ENCODE data around the gene DNAJB7. TPM values are rescaled to one million over a fixed set of nuclear protein-coding genes. Genes with fewer than 3 reads are reported as not detected.

Gene DNAJB7
- total RNA-seq, 2 experiments from 2014 or later: not detected

GRCh38 chr22:40818192-40818746, 43.6 kb downstream of the DNAJB7 start:
- H3K27ac Mint-ChIP-seq: peak overlapping the region; percentile 92
- no peak for ATAC-seq
- ChIA-PET CTCF (interaction anchor here (0.7 to 1.3 kb wide), 3 partner anchors 61 to 186 kb away, joined by 3 to 5 read pairs (median 3); no protein-coding TSS in a partner anchor), POLR2A (interaction anchor here (0.7 to 1.8 kb wide), 2 partner anchors 134 to 135 kb away, joined by 4 to 8 read pairs; partner anchors contain the start of gene RBX1)
- peak overlapping the region; percentile 88 for H3K4me3 Mint-ChIP-seq
- no peaks in the 10 kb centered on the region for H3K9me3 Mint-ChIP-seq (ENCODE audit: low read depth)
- H3K36me3 Mint-ChIP-seq (ENCODE audit: low read depth): peaks cover 29% of the 10 kb centered on the region
- no peaks in the 10 kb centered on the region for H3K27me3 Mint-ChIP-seq
- H3K4me1 Mint-ChIP-seq: peaks cover 30% of the 10 kb centered on the region
- intact Hi-C loops (cut with DNase I, micrococcal nuclease): loop anchor here in 1 of 2 experiments (1.0 kb wide), 1 partner anchor 166 kb away; no protein-coding TSS in a partner anchor
- no peak for DNase-seq

GRCh38 chr22:40817737-40818136, 44.2 kb downstream of the DNAJB7 start:
- intact Hi-C loops (cut with DNase I, micrococcal nuclease): loop anchor here in 1 of 2 experiments (1.0 kb wide), 1 partner anchor 165 kb away; no protein-coding TSS in a partner anchor
- H3K27ac Mint-ChIP-seq: peak overlapping the region; percentile 92
- ChIA-PET CTCF (interaction anchor here (0.7 to 1.3 kb wide), 2 partner anchors 81 to 185 kb away, joined by 3 to 5 read pairs; no protein-coding TSS in a partner anchor), POLR2A (interaction anchor here (0.6 to 1.8 kb wide), 2 partner anchors 134 to 291 kb away, joined by 7 to 8 read pairs; partner anchors contain the start of gene RBX1)
- H3K4me3 Mint-ChIP-seq: peak overlapping the region; percentile 88
- H3K4me1 Mint-ChIP-seq: peaks cover 30% of the 10 kb centered on the region
- ATAC-seq (no peak), DNase-seq (no peak)
- peaks cover 29% of the 10 kb centered on the region for H3K36me3 Mint-ChIP-seq (ENCODE audit: low read depth)
- H3K27me3 Mint-ChIP-seq: no peaks in the 10 kb centered on the region
- no peaks in the 10 kb centered on the region for H3K9me3 Mint-ChIP-seq (ENCODE audit: low read depth)

DNA sequence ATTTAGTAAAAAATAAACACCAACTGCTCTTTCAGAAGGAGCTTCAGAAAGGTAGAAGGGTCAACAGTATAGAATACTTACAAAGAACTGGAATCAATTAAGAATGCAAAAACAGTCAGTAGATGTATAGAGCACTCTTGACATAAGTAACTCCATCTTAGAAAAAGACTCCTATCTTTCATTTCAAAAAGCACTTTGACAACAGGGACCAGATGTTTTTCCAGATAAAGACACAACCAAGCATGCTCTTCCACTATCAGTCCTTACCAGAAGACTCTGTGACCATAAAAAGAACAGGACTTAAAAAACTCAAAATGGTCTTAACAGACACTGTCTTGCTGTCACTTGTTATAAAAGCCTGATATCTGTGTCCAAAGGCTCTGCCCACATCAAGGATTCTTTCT, 48.0 kb downstream of the DNAJB7 start:
- ChIA-PET POLR2A (interaction anchor here (0.6 kb wide), 1 partner anchor 241 kb away, joined by 3 read pairs; no protein-coding TSS in a partner anchor), CTCF (interaction anchor here (1.0 to 1.2 kb wide), 2 partner anchors 46 to 377 kb away, joined by 3 to 4 read pairs; no protein-coding TSS in a partner anchor)
- Mint-ChIP-seq H3K4me3 (no peak overlapping the region), H3K9me3 (ENCODE audit: low read depth) (no peaks in the 10 kb centered on the region), H3K36me3 (ENCODE audit: low read depth) (peaks cover 30% of the 10 kb centered on the region), H3K27ac (no peak overlapping the region), H3K27me3 (no peaks in the 10 kb centered on the region), H3K4me1 (peaks cover 30% of the 10 kb centered on the region)
- ATAC-seq (no peak), DNase-seq (no peak)
- intact Hi-C loops (cut with DNase I, micrococcal nuclease): no loop called here

Small RNAs within 50 kb of the gene (microRNA-seq; reads per million reads assigned to microRNA genes)
- 1.1 reads per million for gene MIR4766 (ENCODE audit: borderline replicate concordance)

Other genes starting within 250 kb of the DNAJB7 start
- 10 to 100 TPM; 41.0 to 43.2 TPM for gene MRTFA, start 225.4 kb downstream of the DNAJB7 start, total RNA-seq
- not detected for gene MCHR1, start 182.6 kb downstream of the DNAJB7 start, total RNA-seq
- 10 to 100 TPM; 23.3 to 29.7 TPM for gene SLC25A17, start 42.8 kb downstream of the DNAJB7 start, total RNA-seq
- gene ST13, start 5.5 kb downstream of the DNAJB7 start, total RNA-seq: 100 to 1,000 TPM; 260 to 297 TPM
- gene XPNPEP3, start 5.0 kb downstream of the DNAJB7 start, total RNA-seq: 10 to 100 TPM; 21.5 to 25.8 TPM
- gene RBX1, start 89.3 kb upstream of the DNAJB7 start, total RNA-seq: 10 to 100 TPM; 49.9 to 96.6 TPM
- 10 to 100 TPM; 40.5 to 61.2 TPM for gene EP300, start 230.5 kb upstream of the DNAJB7 start, total RNA-seq

Data from activated CD4-positive, alpha-beta T cell treated with anti-CD3 and anti-CD28 coated beads for 36 hours (primary cell).